ENCODE measurements around the gene STOML1.
"Not testable (repeated sequence)": the region's sequence is repeated elsewhere in the genome, so short reads cannot be mapped to it uniquely, and the experiment has no call there.

Gene STOML1

DNA sequence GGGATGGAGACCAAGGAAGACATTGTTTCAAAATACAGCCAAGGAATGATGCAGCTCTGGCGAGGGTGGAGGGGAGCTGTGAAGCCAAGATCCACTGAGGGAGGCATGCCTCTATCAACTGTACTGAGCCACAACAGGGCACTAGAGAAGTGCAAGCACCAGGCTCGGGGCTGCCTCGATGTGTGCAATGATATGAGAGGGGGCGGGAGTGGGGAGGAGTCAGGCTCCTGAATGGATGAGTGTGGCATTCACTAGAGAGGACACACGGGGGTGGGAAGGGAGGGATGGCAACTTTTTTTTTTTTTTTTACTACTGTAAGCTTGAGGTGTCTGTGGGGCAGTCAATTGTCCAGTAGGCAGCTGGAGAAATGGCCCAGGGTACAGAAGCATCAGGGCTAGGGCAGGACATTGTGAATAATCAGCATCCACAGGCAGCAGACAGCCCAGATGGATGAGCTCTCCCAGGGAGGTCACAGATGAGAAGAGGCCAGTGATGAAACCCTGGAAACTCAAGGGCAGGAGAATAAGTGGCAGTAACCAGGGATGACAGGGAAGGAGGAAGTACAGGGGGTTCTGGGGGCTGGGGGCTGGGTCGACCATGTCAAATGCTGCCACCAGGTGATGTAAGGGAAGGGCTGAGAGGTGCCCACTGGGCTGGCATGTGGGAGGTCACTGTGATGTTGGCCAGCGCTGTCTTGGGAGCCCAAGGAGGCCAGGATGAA is 5.9 kb downstream of the STOML1 start:
- no peak for DNase-seq

DNA sequence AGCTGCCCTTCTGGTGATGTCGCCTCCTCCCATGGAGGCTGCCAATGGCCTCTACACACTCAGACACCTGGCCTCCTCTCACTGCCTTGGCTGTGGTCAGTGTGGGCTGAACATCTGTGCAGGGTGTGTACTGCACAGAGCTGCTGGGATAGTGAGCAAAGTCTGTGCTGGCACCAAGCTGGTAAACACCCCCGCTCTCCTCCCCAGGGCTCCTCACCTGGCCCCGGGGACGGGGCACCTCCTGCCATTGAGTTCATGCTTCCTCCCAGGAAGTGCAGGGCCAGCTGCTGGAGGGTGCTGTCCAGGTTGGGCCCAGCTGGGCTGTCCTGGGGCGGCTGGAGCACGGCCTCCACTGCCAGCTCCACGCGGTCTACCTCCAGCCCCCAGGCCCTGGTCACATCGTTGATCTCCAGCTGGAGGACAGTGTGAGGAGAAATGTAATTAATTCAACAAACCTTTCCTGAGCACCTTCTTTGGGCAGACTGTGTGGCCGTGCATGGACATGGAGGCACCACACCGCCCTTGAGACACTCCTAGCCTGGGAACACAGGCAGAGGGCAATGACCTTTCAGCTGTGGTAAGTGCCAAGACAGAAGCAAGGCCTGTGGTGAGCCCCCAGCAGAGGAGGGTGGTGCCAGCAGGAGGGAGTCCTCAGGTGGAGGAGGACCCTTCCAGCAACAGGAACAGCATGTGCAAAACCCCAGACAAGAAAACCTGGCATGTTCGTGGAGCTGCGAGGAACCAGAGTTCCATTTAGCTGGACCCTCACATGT is 6.8 kb downstream of the STOML1 start:
- no peak for DNase-seq

DNA sequence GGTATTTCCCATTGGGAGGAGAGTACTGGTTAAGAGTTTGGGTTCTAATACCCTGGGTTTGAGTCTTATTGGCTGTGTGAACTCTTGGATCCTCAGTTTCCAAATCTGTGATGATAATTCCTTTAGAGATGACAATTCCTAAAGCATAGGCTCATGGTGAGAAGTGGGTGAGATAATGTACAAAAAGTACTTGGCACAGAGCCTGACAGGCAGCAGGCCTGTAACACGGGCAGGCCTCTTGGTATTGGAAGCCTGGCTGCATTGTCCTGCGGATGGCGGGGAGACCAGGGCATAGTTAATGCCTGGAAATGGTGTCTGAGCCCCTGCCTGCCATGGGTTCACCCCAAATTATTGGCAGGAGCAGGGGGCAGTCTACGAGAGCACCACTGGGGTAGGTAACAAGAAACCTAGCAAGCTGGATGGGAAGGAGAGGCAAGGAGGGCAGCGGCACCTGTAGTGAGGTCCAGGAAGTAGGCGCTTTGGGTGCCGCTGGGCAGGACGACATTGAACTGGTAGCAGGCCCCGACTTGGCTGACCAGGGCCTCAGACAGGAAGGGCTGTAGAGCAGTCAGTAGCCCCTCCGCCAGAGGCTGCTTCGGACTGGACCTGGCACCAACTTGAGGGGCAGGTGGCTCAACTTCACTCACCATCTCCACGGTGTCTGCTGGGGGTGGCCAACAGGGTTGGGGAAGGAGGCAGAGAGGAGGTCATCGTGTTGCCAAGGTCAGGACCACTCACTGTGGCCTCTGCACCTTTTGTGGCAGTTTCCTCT is 7.7 kb downstream of the STOML1 start:
- no peak for DNase-seq

DNA sequence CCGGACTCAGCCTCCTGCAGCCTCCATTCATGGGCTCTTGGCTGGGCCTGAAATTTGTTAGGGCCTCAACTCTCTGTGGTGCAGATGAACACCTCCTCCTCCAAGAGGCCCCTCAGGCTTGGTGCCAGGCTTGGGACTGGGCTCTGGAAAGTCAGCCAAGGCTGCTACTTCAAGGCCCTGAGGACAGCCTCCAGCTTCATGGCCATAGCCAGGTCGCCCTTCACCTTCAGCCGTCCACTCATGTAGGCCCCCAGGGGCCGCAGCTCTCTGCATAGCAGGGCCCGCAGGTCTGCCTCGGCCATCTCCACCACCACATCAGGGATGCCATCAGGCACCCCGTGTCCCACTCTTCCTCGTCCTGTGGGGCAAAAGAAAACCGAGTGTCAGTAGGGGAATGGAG is 8.3 kb downstream of the STOML1 start:
- no peak for DNase-seq

DNA sequence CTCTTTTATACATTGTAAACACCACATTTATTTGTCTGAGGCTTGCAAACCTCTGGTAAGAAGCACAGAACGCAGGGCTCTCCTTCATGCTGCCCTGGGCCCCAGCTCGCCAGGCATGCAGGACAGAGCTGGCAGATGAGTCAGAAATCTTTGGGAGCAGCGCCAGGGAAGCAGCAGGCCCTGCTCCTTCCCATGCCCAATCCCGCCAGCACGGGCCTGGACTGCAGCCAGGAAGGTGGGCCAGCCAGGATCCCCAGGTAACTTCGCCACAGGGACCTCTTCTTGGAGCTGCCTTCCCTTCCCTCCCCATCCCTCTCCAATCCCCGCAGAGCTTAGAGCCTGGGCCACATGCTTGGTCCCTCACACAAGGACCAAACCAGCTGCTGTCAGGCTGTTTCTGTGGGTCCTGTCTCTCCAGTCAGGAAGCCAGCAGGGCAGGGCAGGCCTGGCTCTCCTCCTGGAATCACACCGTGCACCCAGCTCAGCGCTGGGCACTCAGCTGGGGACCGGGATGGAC is 8.8 kb downstream of the STOML1 start:
- peak; percentile 89 for DNase-seq

DNA sequence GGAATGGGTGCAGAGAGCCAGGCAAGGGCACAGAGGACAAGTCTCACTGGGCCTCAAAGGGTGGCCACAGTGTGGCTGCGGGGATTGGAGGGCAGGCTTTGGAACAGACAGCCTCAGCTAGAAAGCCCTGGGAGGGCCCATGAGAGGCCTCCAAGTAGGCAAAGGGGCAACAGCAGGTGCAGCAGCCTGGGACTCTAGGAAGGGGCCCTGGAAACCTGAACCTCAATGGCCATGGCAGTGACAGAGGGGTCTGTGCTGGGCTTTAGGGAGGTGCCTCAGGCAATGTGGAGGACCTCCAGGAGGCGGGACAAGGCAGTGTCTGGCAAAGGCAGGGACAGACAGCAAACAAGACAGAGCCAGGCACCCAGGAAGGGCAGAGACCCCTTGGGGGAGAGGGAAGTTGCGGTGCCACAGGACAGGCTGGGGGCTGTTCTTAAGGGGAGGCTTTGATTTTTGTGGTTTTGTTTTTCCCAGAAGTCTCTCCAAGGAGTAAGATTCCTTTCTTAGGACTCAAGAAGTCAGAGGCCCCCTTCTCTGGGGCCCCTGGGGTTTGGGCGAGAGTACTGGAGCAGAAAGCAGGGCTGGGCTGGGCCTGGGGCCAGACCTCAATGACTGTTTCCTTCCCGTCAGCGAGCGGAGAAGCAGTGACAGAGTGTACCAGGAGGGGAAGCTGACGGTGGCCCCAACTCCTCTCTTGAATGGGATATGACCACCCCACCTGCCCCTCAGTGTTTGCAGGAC is 9.7 kb downstream of the STOML1 start:
- DNase-seq = peak; percentile 80

DNA sequence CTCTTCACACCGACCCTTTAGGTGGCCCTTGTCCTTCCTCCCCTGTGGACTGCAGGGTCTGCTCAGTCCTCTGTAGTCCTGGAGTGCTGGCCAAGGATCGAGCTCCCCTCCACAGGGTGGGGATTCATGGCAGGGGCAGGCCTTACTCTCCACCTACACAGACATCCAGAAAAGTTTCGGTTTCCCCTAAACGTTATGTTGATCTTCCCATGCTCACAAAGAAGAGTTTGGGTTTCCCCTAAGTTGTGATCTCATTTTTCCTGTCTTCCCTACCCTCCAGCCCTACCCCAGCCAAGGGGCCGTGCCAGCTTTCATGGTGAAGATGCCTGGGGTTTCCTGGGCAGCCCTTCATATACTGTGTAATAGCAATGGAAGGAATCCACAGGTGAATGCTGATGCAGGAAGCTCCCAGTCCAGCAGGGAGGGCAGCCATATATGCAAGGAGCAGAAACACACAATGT is 10.3 kb downstream of the STOML1 start:
- DNase-seq = no peak

DNA sequence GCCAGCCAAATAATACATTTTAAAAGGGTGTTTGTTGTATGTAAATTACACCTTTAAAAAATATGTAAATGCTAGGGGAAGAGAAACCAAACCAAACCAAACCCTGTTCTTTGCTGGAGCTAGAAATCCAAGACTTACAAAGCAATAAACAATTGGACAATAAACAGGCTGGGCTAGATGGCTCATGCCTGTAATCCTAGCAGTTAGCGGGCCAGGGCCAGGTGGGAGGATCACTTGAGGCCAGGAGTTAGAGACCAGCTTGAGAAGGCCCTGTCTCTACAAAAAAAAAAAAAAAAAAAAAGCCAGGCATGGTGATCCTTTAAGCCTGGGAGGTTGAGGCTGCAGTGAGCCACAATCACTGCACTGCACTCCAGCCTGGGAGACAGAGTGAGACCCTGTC is 12.5 kb downstream of the STOML1 start:
- DNase-seq = peak; percentile 30

DNA sequence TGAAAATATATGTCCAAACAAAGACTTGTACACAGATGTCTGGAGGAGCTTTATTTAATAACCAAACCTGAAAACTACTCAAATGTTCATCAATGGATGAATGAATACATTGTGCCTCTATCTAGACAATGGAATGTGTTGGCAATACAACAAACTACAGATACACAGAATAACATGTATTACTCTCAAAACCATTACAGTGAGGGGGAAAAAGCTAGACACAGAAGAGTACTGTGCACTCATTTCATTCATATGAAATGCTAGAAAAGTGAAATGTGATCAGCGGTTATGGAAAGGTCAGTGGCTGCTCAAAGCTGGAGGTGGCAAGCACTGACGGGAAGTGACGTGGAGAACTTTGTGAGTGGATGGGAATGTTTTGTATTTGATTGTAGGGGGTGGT is 13.2 kb downstream of the STOML1 start:
- no peak for DNase-seq

DNA sequence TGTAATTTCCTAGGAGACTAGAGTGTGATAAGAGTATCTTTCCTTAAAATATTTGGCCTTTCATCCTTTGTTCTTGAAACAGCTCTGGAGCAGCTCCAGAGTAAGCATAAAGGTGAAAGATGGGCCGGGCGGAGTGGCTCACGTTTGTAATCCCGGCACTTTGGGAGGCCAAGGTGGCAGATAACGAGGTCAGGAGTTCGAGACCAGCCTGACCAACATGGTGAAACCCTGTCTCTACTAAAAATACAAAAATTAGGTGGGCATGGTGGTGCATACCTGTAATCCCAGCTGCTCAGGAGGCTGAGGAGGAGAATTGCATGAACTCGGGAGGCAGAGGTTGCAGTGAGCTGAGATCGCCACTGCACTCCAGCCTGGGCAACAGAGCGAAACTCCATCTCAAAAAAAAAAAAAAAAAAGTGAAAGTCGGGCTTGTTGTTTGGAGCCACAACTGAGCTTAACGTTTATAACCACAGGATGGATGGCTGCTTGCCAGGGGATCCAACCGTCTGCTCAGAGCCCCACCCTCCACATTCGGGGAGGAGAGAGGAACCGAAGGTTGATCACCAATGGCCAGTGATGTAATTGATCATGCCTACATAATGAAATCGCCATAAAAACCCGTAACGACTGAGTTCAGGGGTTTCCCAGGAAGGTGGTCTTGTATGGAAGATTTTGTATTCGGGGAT is 16.5 kb downstream of the STOML1 start:
- DNase-seq = peak; percentile 65

DNA sequence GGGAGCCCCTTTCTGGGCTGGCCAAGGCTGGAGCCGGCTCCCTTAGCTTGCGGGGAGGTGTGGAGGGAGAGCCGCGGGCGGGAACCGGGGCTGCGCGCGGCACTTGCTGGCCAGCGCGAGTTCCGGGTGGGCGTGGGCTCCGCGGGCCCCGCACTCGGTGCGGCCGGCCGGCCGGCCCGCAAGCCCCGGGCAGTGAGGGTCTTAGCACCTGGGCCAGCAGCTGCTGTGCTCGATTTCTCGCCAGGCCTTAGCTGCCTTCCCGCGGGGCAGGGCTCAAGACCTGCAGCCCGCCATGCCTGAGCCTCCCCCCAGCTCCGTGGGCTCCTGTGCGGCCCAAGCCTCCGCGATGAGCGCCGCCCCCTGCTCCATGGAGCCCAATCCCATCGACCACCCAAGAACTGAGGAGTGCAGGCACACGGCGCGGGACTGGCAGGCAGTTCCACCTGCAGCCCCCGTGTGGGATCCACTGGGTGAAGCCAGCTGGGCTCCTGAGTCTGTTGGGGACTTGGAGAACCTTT is 18.4 kb downstream of the STOML1 start:
- DNase-seq = not testable (repeated sequence)

DNA sequence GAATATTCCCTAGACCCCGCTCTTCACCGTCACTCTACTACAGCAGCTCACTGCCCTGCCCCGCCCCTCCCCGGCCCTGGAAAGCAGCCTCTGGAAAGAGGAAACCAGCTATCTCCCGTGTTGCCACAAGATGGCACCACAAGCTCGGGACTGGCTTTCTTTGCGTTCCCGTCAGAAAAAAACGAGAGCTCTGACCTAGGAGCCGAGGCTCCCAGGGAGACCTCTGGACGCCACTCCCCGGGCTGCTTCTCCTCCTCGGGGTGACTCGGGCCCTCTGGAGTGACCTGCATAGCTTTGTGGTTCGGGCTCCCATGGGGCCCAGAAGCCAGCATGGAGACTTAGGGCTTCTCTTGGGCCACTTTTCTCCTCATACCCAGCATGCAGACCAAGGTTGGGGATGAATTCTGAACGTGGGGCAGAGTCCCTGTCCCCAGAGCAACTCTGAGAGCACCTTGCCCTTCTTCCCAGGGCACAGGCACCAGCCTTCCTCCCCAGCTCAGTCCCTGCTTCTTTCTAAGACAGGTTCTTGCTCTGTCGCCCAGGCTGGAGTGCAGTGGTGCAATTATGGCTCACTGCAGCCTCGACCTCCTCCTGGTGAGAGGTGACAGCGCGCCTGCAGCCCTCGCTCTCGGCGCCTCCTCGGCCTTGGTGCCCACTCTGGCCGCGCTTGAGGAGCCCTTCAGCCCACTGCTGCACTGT is 19.0 kb downstream of the STOML1 start:
- peak; percentile 80 for DNase-seq

DNA sequence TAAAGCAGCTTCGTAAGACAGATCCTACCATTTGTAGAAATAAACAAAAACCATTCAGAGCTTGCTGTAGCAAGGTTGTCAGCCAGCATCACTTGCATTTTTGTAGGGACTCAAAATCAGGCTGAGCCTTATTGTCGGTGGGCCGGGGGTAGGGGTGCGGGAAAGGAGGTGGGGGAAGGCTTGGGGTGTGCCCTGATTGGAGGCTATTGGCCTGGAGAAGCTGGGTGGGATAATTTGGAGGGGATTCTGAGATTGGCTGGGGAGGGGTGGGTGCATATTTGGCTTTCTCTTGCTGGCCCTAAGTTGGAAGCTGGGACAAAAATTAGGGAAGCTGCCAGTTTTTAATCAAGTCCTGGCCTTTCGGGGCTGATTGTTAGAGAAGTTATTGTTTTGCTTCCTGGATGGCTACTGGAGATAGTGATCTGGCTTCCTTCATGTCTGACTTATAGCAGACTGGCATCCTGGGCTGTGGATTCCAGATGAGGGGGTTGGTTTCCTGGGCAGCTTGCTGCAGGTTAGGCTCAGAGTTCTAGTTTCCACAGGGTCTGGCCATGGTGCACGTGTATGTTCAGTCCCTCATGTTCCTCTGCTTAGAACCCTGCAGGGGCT is 22.8 kb downstream of the STOML1 start:
- no peak for DNase-seq

DNA sequence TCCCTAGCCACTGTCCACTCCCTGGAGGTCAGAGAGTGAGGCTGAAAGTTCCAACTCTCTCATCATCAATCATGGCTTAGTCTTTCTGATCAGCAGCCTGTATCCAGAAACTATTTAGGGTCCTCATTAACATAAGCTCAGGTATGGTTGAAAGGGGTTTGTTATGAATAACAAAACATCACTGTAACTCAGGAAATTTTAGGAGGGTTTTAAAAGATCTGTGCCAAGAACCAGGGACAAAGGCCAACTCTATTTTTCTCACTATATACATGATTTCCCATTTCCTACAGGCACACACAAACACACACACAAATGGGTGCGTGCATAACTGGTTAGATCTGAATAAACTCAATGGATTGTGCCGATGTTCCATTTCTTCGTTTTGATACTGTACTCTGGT is 23.6 kb downstream of the STOML1 start:
- no peak for DNase-seq

DNA sequence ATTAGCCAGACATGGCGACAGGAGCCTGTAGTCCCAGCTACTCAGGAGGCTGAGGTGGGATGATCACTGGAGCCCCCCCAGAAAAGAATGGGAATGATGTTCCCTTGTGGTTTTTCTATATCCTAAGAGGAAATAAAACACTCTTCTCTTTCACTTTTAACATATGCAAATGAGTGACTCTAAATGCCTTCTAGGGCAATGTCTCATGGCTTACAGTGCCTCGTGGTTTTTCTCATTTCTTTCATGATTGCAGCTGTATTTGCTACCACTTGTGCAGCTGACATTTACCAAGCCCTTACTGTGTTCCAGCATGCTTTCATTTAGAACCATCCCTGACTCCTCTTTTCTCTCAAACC is 26.4 kb downstream of the STOML1 start:
- no peak for DNase-seq

DNA sequence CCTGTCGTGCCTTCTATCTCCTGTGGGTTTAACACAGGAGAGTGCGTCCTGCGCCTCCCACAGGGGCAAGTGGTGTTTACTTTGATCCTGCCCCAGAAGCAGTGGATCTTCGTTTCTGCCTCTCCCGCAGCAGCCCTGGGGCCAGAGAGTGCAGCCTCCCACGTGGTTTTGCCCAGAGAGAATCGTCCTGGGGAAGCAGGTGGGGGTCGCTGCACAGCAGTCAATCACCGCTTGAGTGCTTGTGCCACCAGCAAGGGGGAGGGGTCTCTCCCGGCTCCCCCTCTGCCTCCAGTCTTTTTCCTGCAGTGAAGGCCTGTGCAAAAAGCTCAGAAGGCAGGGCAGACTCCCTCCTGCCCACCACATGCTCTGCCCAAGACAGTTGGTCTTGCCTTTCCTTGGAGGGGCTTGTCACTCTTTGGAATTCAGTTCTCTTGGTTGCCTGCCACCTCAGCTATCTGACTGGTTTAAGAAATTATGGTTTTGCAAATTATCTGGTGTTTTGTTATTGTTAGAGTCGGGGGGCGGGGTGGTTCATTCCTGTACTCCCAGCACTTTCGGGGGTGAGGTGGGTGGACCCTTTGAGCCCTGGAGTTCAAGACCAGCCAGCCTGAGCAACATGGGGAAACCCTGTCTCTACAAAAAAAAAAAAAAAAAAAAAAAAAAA is 26.9 kb downstream of the STOML1 start:
- no peak for DNase-seq

DNA sequence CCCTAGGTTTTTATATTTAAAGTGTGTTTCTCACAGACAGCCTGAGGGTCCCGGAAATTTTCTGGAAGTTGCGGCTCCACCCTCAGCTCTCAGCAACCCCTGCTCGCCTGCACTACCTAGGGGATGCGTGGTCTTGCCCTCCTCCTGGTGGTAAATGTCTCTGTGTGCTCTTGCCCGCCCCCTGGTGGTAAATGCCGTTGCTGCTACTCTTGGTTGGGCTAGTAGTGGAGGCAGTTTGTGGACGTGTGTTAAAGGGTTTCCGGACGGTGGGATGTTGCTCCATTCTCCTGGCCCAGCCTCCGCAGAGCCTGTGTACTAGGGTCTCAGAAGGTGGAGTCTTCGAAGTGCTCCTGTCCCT is 27.4 kb downstream of the STOML1 start:
- peak; percentile 80 for DNase-seq

DNA sequence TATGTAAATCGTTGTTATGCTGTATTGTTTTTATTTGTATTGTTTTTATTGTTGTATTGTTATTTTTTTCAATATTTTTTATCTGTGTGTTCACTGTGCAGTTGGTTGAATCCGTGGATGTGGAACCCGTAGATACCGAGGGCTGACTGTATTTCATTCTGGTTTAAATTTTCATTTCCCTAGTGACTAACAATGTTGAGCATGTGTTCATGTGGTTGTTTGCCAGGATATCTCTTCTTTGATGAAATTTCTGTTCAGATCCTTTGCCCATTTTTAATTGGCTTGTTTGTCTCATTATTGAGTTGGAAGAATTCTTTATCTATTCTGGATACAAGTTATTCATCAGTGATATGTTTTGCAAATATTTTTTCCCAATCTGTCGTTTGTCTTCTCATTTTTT is 29.7 kb downstream of the STOML1 start:
- DNase-seq = peak; percentile 13

DNA sequence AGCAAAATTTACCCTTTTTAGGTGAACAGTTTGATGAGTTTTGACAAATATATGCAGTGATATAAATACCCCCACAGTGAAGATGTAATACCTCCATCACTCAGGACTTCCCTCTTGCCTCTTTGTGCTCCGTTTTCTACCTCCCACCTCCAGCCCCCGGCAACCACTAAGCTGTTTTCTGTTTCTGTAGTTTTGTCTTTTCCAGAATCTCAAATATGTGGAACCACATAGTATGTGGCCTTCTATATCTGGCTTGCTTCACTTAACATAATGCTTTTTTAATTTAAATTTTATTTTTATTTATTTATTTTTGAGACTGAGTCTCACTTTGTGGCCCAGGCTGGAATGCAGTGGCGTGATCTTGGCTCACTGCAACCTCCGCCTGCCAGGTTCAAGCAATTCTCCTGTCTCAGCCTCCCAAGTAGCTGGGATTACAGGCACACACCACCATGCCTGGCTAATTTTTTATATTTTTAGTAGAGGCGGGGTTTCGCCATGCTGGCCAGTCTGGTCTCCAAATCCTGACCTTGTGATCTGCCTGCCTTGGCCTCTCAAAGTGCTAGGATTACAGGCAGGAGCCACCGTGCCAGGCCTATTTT is 31.5 kb downstream of the STOML1 start:
- not testable (repeated sequence) for DNase-seq

DNA sequence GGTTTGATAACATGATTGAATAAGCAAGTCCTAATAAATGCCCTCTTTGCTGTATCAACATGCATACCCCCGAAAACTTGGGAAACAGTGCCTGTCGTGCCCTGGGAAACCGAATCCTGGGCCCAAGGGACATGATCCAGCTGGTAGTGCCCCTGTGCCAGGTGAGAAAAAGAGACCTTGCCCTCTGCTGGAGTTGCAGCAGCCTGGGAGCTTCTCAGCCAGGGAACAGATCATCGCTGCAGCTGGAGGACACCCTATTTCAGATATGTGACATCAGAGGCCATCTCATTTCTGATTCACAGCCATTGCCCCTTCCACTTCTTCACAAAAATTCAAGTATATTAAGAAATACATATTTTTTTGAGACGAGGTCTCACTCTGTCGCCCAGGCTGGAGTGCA is 32.3 kb downstream of the STOML1 start:
- DNase-seq = peak; percentile 47

All from NCI-H2171 treated with DMSO at 0.1 percent for 48 hours (cell line).